ENCODE measurements around the gene ARPC1B. TPM values are rescaled to one million over a fixed set of nuclear protein-coding genes. Genes with fewer than 3 reads are reported as not detected.

ARPC1B gene
- total and polyA plus RNA-seq, 2 of the 4 experiments (the other 2 are of a cell fraction): 351 to 488 TPM

DNA sequence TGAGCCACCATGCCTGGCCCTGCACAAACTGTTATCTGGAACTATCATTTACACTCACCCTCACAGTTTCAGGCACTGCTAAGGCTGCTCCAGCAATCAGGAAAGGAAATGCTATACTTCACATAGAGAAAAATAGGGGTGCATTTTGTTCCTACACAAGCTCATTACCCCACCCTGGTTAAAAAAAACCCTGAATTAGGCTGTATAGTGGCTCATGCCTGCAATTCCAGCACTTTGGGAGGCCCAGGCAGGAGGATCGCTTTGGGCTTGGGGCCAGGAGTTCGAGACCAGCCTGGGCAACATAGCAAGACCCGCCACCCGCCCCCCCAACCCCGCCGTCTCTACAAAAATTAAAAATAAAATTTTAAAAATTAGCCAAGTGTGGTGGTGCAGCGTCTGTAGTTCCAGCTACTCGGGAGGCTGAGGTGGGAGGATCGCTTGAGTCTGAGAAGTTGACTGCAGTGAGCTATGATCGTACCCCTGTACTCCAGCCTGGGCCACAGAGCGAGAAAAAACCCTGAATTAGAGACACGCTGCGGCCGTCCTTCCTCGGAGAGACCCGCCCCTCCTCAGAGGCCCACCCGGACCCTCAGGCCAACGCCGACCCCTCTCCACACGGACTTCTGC is 63.5 kb downstream of the ARPC1B start:
- 0% methylated on average over 4 of the region's 20 CpGs; no CpG with 5 or more reads in 1 of the 2 experiments for WGBS, 2 experiments (ENCODE audit: extremely low coverage in 2 of 2, insufficient read length in 1 of 2)
- TF ChIP-seq, protein P1, sequence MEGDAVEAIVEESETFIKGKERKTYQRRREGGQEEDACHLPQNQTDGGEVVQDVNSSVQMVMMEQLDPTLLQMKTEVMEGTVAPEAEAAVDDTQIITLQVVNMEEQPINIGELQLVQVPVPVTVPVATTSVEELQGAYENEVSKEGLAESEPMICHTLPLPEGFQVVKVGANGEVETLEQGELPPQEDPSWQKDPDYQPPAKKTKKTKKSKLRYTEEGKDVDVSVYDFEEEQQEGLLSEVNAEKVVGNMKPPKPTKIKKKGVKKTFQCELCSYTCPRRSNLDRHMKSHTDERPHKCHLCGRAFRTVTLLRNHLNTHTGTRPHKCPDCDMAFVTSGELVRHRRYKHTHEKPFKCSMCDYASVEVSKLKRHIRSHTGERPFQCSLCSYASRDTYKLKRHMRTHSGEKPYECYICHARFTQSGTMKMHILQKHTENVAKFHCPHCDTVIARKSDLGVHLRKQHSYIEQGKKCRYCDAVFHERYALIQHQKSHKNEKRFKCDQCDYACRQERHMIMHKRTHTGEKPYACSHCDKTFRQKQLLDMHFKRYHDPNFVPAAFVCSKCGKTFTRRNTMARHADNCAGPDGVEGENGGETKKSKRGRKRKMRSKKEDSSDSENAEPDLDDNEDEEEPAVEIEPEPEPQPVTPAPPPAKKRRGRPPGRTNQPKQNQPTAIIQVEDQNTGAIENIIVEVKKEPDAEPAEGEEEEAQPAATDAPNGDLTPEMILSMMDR (conservative IDR thresholded peaks at IDR 0.05; ENCODE audit: low read depth, low read length): no peak
- TF ChIP-seq POLR2A (IDR thresholded peaks at IDR 0.05; ENCODE audit: low read depth, low read length) (no peak), USF2 (IDR thresholded peaks at IDR 0.05; ENCODE audit: low read depth, low read length) (no peak), MAZ (IDR thresholded peaks at IDR 0.05; ENCODE audit: borderline replicate concordance, low read depth, low read length) (no peak), FOS (IDR thresholded peaks at IDR 0.05; ENCODE audit: low read depth, low read length) (no peak), MXI1 (IDR thresholded peaks at IDR 0.05; ENCODE audit: borderline replicate concordance, low read depth, low read length) (no peak), BHLHE40 (IDR thresholded peaks at IDR 0.05; ENCODE audit: low read depth, low read length) (no peak), NFE2L2 (IDR thresholded peaks at IDR 0.05; ENCODE audit: low read depth, low read length) (no peak), SMC3 (IDR thresholded peaks at IDR 0.05; ENCODE audit: low read depth, low read length) (no peak), CEBPB (IDR thresholded peaks at IDR 0.05; ENCODE audit: low read depth, low read length) (no peak), RFX5 (IDR thresholded peaks at IDR 0.05; ENCODE audit: low read depth, low read length) (no peak), MAFK (IDR thresholded peaks at IDR 0.05; ENCODE audit: low read depth, low read length) (no peak)
- TF ChIP-seq, protein P2, sequence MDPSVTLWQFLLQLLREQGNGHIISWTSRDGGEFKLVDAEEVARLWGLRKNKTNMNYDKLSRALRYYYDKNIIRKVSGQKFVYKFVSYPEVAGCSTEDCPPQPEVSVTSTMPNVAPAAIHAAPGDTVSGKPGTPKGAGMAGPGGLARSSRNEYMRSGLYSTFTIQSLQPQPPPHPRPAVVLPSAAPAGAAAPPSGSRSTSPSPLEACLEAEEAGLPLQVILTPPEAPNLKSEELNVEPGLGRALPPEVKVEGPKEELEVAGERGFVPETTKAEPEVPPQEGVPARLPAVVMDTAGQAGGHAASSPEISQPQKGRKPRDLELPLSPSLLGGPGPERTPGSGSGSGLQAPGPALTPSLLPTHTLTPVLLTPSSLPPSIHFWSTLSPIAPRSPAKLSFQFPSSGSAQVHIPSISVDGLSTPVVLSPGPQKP (IDR thresholded peaks at IDR 0.05; ENCODE audit: borderline replicate concordance, low read depth, low read length): no peak
- H3K27me3 ChIP-seq (ENCODE audit: control insufficient read depth, insufficient read depth, low read length): no peaks in the 10 kb centered on the region
- intact Hi-C loops (cut with micrococcal nuclease): no loop called here
- H3K4ac ChIP-seq (ENCODE audit: low read depth, low read length): peak overlapping the region; percentile 30
- 0 out of 2 replicates have a peak, but pooled peaks cover 10% of the 10 kb centered on the region for H3K9me1 ChIP-seq (ENCODE audit: insufficient read depth, low read length)
- BruUV-seq (replicated peaks): no TSS peak
- H3K4me1 ChIP-seq (ENCODE audit: control insufficient read depth, insufficient read depth, low read length): peaks cover 6% of the 10 kb centered on the region
- peak overlapping the region; percentile 40 to 82; a peak in 3 of 4 replicates for H4K8ac ChIP-seq (ENCODE audit: low read depth in 2 of 2, low read length in 2 of 2)
- in situ Hi-C loops (cut with MboI; ENCODE audit: low sequenced_read_pairs): no loop called here
- H3K56ac ChIP-seq (ENCODE audit: extremely low read depth, insufficient read depth, low read length): 0 out of 2 replicates have a peak overlapping the region, but pooled peaks have one; percentile 46
- H3K18ac ChIP-seq (ENCODE audit: low read depth, low read length): no peak overlapping the region; the same call in 1 of the 2 replicates
- H2BK120ac ChIP-seq (ENCODE audit: low read depth, low read length): no peak overlapping the region
- H2BK20ac ChIP-seq (ENCODE audit: low read depth, low read length): no peak overlapping the region
- peak overlapping the region; percentile 31; the same call in 1 of the 2 replicates for H4K91ac ChIP-seq (ENCODE audit: insufficient read depth, low read depth, low read length)
- ATAC-seq (ENCODE audit: low read depth): peak; percentile 7
- H2AK9ac ChIP-seq (replicated peaks; ENCODE audit: low read depth, low read length, poor library complexity): peak overlapping the region; percentile 80
- peaks cover 17% of the 10 kb centered on the region for H3K36me3 ChIP-seq (ENCODE audit: control insufficient read depth, insufficient read depth, low read length)
- H3K9me3 ChIP-seq (ENCODE audit: control insufficient read depth, insufficient read depth, low read length): no peaks in the 10 kb centered on the region
- peak overlapping the region; percentile 85 for H3K4me3 ChIP-seq (ENCODE audit: insufficient read depth, low read depth, low read length)
- peak overlapping the region; percentile 75 for H3K4me2 ChIP-seq (ENCODE audit: low read depth, low read length)
- no peak for DNase-seq
- peak overlapping the region; percentile 78; the same call in 1 of the 2 replicates for H3K23ac ChIP-seq (ENCODE audit: low read depth, low read length)
- dilution Hi-C loops (cut with HindIII; ENCODE audit: low sequenced_read_pairs, unreplicated experiment): no loop called here
- ChIA-PET CTCF (no interaction called here), POLR2A (ENCODE audit: unreplicated experiment) (interaction anchor here (0.8 to 1.0 kb wide), 2 partner anchors 29 to 1195 kb away, joined by 4 to 6 read pairs; partner anchors contain the start of genes BUD31 and PDAP1)
- H4K5ac ChIP-seq (ENCODE audit: low read depth, low read length): peak overlapping the region; percentile 28; the same call in 1 of the 2 replicates
- peak overlapping the region; percentile 97 for H2AFZ ChIP-seq (replicated peaks; ENCODE audit: low read length, poor library complexity)
- H3K27ac ChIP-seq (ENCODE audit: insufficient read depth, low read length): peak overlapping the region; percentile 70
- H3K9ac ChIP-seq (ENCODE audit: low read depth, low read length): peak overlapping the region; percentile 82
- peak overlapping the region; percentile 4; the same call in 1 of the 2 replicates for H3K14ac ChIP-seq (replicated peaks; ENCODE audit: low read depth, low read length)
- peak overlapping the region; percentile 11 for H2BK5ac ChIP-seq (ENCODE audit: low read depth, low read length, poor library complexity, severe bottlenecking)
- no peak overlapping the region; the same call in 2 of the 3 replicates for H2BK15ac ChIP-seq (ENCODE audit: low read depth, low read length)
- H4K20me1 ChIP-seq (ENCODE audit: insufficient read depth, low read length): peaks cover 16% of the 10 kb centered on the region
- H2AK5ac ChIP-seq (ENCODE audit: low read depth, low read length): peak overlapping the region; percentile 64; the same call in 1 of the 2 replicates
- peaks cover 20 to 45% of the 10 kb centered on the region in 2 experiments for H3K79me1 ChIP-seq (ENCODE audit: low read depth in 1 of 2, low read length in 2 of 2)
